Adrenal gland (tissue), 12 donors: ENCODE data around the gene EML1. TPM values are rescaled to one million over a fixed set of nuclear protein-coding genes. Genes with fewer than 3 reads are reported as not detected.

ENCODE experiments used
- DNase-seq, 7 donors: peaks; one replicate each; pipeline ENCODE4 v3.0.0-alpha.2; 2019 to 2020
- H3K27ac ChIP-seq, 5 donors: fragments of 200-600 bp; sonication (generic) in 4 of 5; 1 replicate in 3 of 5; 2 replicates in 2 of 5; pipeline versions ENCODE4 v1.5.1 to v1.8.0; 2016 to 2020; ENCODE audit warnings: mild to moderate bottlenecking in 1 of 5
- H3K27me3 ChIP-seq: fragments of 200-600 bp; 2 replicates; pipeline ENCODE4 v1.8.0; 2021
- H3K36me3 ChIP-seq, 2 donors: fragments of 200-600 bp; replicated peaks in 1 of 2; 1 replicate in 1 of 2; 2 replicates in 1 of 2; pipeline versions ENCODE4 v1.5.1 to v1.8.0; 2018 to 2022
- H3K4me1 ChIP-seq, 2 donors: fragments of 200-600 bp; replicated peaks in 1 of 2; 1 replicate in 1 of 2; 2 replicates in 1 of 2; pipeline versions ENCODE4 v1.5.1 to v1.8.0; 2018 to 2021
- H3K4me3 ChIP-seq, 4 donors: fragments of 200-600 bp; sonication (generic) in 3 of 4; one replicate each; pipeline ENCODE4 v1.5.1; 2016 to 2018
- H3K9me3 ChIP-seq, 3 donors: fragments of 200-600 bp; sonication (generic) in 1 of 3; replicated peaks in 1 of 3; 1 replicate in 2 of 3; 2 replicates in 1 of 3; pipeline versions ENCODE4 v1.5.1 to v1.8.0; 2016 to 2021
- POLR2A ChIP-seq, 2 donors: fragments of 450-650 bp; IDR thresholded peaks; one replicate each; pipeline ENCODE4 v1.6.1; 2017; ENCODE audit warnings: antibody characterized with exemption in 2 of 2, mild to moderate bottlenecking in 2 of 2, moderate library complexity in 1 of 2
- WGBS, 4 donors: extraction: QIAGEN DNeasy Blood & Tissue Kit in 2 of 4; methylation state at CpG; one replicate each; pipeline versions ENCODE4 v1.1.5 to v1.1.7; 2013 to 2017; 5-methylcytosine and 5-hydroxymethylcytosine counted together
- intact Hi-C, 2 donors: fragments of 100-400 bp; cut with DNase I; formaldehyde crosslinking; loops; one replicate each; pipeline versions ENCODE4 v1.14.1 to v1.15.0; 2022 to 2023
- polyA plus RNA-seq, 3 donors: library from polyadenylated mRNA; stranded (reverse); fragments of 200-250 nt in 2 of 3; fragments of 350-450 nt in 1 of 3; fragmentation: Illumina TruSeq in 1 of 3; extraction: RNeasy Lipid Tissue Mini Kit (QIAGEN cat#74804) in 1 of 3; gene quantifications; one replicate each; pipeline ENCODE4 v1.2.3, GENCODE V29; 2013 to 2014
- total RNA-seq, 9 donors: library from RNA; depleted of rRNA in 4 of 9; stranded (reverse); fragments of >200 nt in 4 of 9; fragments of 120-200 nt in 1 of 9; fragmentation: NEBNext Ultra II Directional in 1 of 9; extraction: Animal tissue kit (Norgen Biotek cat#: 25700) in 1 of 9; gene quantifications; one replicate each; pipeline versions ENCODE4 v1.1.0 to v1.2.4, GENCODE V29; 2013 to 2023
- TF ChIP-seq, protein P1 (sequence below), 6 experiments: fragments of 450-650 bp in 4 of 6; fragments of 200-600 bp in 2 of 6; sonication (generic) in 1 of 6; IDR thresholded peaks; 1 replicate in 5 of 6; 2 replicates in 1 of 6; pipeline versions ENCODE4 v1.5.1 to v1.8.0; 2016 to 2021; ENCODE audit warnings: antibody characterized with exemption in 6 of 6, mild to moderate bottlenecking in 2 of 6, moderate library complexity in 1 of 6
- donor health status: healthy with polysubstance abuse.
- donor health status: Bipolar disorder and iron deficiency.
- donor health status: DM: yes; HTN: yes; CAD: no.
- donor health status: DM: no; HTN: no; CAD: no.
- donor health status: DM: no; HTN: no; CAD: no.
- donor health status: DM: yes; HTN: yes; CAD: no.

Gene EML1
- total and polyA plus RNA-seq, 12 donors, result 5.5 to 59.5 (median 16.2) TPM

DNA sequence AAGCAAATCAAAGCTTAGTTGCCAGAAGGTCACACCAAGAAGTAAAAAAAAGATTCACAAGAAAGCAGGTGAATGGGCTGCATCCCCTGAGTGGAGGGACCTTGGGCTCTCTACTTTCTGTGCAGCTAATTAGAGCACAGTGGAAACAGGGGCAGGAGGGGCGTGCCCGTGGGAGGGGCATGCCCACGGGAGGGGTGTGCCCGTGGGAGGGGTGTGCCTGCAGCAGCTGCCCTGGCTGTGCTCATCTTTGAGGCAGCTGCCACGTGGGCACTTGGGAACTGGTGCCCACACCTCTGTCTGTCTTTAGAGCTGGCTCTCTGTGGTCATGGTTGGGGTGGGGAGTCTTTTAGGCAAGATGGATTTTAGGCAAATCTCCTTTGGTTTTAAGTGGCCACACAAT lies 60.0 kb downstream of the EML1 start:
- 32 to 40% (median 36%) methylated on average over 4 to 5 of the region's 5 CpGs for WGBS, 4 donors
- Histone ChIP-seq H3K9me3 (no peaks in the 10 kb centered on the region), H3K36me3 (no peaks in the 10 kb centered on the region), H3K4me1 (no peaks in the 10 kb centered on the region), H3K27ac (no peak overlapping the region), H3K4me3 (no peak overlapping the region), H3K27me3 (no peaks in the 10 kb centered on the region)
- no peak for TF ChIP-seq POLR2A (IDR thresholded peaks at IDR 0.05)
- TF ChIP-seq, protein P1, sequence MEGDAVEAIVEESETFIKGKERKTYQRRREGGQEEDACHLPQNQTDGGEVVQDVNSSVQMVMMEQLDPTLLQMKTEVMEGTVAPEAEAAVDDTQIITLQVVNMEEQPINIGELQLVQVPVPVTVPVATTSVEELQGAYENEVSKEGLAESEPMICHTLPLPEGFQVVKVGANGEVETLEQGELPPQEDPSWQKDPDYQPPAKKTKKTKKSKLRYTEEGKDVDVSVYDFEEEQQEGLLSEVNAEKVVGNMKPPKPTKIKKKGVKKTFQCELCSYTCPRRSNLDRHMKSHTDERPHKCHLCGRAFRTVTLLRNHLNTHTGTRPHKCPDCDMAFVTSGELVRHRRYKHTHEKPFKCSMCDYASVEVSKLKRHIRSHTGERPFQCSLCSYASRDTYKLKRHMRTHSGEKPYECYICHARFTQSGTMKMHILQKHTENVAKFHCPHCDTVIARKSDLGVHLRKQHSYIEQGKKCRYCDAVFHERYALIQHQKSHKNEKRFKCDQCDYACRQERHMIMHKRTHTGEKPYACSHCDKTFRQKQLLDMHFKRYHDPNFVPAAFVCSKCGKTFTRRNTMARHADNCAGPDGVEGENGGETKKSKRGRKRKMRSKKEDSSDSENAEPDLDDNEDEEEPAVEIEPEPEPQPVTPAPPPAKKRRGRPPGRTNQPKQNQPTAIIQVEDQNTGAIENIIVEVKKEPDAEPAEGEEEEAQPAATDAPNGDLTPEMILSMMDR (IDR thresholded peaks at IDR 0.05), result no peak
- intact Hi-C loops, result no loop called here
- peak in 3 of 7 donors; percentile 9 to 20 (median 10) for DNase-seq

DNA sequence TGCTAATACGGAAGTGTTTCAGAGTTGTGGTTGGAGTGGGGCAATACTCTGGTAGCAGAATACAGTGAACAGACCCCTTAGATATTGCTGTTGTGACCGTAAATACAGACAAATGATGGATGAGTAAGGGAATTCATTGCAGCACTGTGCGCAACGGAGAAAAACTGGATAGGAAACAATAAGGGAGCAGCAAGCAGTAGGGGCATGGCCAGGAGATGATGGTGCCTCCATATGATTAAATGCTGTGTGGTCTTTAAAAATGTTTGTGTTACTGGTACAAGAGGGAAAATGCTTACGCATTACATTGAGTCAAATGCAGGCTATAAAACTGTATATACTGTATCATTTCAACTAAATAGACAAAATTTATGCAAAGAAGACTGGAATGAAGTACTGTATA lies 61.6 kb downstream of the EML1 start:
- no peaks in the 10 kb centered on the region for H3K27me3 ChIP-seq
- H3K4me3 ChIP-seq, result no peak overlapping the region
- 65 to 93% (median 84%) methylated on average over 5 of the region's 5 CpGs for WGBS, 4 donors
- TF ChIP-seq, protein P1 (IDR thresholded peaks at IDR 0.05), result no peak
- no peak for TF ChIP-seq POLR2A (IDR thresholded peaks at IDR 0.05)
- H3K36me3 ChIP-seq, result no peaks in the 10 kb centered on the region
- no peaks in the 10 kb centered on the region for H3K4me1 ChIP-seq
- H3K9me3 ChIP-seq, result no peaks in the 10 kb centered on the region
- no peak overlapping the region for H3K27ac ChIP-seq
- DNase-seq, result no peak
- intact Hi-C loops, result no loop called here

DNA sequence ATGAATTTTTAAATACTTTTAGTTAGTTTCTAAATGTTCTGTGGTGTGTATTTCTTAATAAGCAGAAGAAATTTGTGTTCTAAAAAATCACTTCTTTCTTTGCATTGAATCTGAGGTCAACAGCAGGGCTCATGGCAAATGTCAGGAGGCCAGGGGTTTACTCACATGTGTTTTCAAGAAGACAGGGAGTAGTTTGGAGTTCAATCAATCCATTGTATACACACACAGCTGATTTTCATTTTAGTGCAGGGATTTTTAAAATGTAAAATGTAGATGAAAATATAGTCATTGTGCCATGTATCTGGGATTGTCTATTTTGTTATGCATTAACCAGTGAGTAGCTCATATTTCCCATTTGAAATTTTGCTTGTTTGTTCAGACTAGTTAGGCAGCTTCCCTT lies 62.1 kb downstream of the EML1 start:
- no peaks in the 10 kb centered on the region for H3K9me3 ChIP-seq
- no peaks in the 10 kb centered on the region for H3K4me1 ChIP-seq
- H3K4me3 ChIP-seq, result no peak overlapping the region
- no peak for TF ChIP-seq POLR2A (IDR thresholded peaks at IDR 0.05)
- TF ChIP-seq, protein P1 (IDR thresholded peaks at IDR 0.05), result no peak
- no peaks in the 10 kb centered on the region for H3K36me3 ChIP-seq
- H3K27me3 ChIP-seq, result no peaks in the 10 kb centered on the region
- intact Hi-C loops, result no loop called here
- no peak overlapping the region for H3K27ac ChIP-seq
- DNase-seq, result no peak

DNA sequence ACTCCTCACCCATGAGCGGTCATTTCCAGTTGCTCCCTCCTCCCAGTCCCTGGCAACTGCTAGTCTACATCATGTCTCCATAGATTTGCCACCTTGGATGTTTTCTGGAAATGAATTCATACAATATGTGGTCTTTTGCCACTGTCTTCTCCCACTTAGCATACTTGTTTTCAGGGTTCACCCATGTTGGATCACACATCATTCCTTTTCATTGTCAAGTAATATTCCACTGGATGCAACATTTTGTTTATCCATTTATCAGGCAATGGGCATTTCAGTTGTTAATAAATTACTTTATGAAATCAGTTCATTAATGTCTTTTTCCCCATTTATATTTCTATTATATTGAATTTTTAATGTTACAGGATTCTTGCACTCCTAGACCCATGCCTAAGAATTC lies 64.3 kb downstream of the EML1 start:
- Histone ChIP-seq H3K27me3 (no peaks in the 10 kb centered on the region), H3K27ac (no peak overlapping the region), H3K4me3 (no peak overlapping the region), H3K9me3 (no peaks in the 10 kb centered on the region), H3K36me3 (no peaks in the 10 kb centered on the region), H3K4me1 (no peaks in the 10 kb centered on the region)
- WGBS, 4 donors, result 95 to 100% (median 99%) methylated on average over 1 of the region's 1 CpG
- intact Hi-C loops, result no loop called here
- TF ChIP-seq, protein P1 (IDR thresholded peaks at IDR 0.05), result no peak
- TF ChIP-seq POLR2A (IDR thresholded peaks at IDR 0.05), result no peak
- no peak for DNase-seq
